Fibroblast of mammary gland (primary cell): ENCODE measurements around the gene LDB2.
A peak's percentile ranks its signal among the peaks of the same experiment; 100 is the strongest.

Experiments
- DNase-seq: peaks from one replicate; pipeline ENCODE4 v3.0.0-alpha.2; 2010; ENCODE audit warnings: low read depth
- H3K4me3 ChIP-seq: 2 replicates; pipeline ENCODE4 v1.5.1; 2011; ENCODE audit warnings: low read depth, mild to moderate bottlenecking, low read length, moderate library complexity; ENCODE audit not compliant: control insufficient read depth
- TF ChIP-seq, protein P1 (sequence below): conservative IDR thresholded peaks from 2 replicates; pipeline ENCODE4 v1.5.1; 2011; ENCODE audit warnings: low read depth, low read length, inconsistent platforms; ENCODE audit not compliant: control insufficient read depth, insufficient read depth

The LDB2 gene

DNA sequence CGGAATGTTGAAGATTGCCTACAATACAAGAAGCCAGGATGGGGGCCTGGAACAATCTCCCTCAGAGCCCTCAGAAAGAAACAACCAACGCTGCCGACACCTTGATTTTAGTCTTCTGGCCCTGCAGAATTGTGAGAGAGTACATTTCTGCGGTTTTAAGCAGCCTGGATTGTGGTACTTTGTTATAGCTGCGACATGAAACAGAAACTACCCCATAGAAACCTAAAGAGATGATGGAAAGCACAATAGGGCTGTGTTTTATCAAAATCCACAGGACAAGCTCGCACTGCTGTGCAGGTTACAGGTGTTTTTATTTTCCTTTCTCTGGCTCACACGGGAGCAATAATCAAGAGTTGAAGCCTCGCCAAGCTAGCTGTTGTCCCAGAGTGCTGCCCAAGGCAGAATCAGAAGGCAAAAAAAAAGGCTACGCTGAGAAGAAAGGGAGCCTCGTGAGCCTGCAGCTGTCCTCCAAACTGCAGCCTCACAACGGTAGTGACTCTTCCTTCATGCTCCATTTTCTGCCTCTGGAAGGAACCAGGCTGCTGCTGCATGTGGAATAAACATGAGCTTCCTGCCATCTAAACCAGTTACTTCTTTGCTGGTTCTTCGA is 232.4 kb downstream of the LDB2 start:
- TF ChIP-seq, protein P1, sequence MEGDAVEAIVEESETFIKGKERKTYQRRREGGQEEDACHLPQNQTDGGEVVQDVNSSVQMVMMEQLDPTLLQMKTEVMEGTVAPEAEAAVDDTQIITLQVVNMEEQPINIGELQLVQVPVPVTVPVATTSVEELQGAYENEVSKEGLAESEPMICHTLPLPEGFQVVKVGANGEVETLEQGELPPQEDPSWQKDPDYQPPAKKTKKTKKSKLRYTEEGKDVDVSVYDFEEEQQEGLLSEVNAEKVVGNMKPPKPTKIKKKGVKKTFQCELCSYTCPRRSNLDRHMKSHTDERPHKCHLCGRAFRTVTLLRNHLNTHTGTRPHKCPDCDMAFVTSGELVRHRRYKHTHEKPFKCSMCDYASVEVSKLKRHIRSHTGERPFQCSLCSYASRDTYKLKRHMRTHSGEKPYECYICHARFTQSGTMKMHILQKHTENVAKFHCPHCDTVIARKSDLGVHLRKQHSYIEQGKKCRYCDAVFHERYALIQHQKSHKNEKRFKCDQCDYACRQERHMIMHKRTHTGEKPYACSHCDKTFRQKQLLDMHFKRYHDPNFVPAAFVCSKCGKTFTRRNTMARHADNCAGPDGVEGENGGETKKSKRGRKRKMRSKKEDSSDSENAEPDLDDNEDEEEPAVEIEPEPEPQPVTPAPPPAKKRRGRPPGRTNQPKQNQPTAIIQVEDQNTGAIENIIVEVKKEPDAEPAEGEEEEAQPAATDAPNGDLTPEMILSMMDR: no peak
- no peak overlapping the region for H3K4me3 ChIP-seq
- no peak for DNase-seq

DNA sequence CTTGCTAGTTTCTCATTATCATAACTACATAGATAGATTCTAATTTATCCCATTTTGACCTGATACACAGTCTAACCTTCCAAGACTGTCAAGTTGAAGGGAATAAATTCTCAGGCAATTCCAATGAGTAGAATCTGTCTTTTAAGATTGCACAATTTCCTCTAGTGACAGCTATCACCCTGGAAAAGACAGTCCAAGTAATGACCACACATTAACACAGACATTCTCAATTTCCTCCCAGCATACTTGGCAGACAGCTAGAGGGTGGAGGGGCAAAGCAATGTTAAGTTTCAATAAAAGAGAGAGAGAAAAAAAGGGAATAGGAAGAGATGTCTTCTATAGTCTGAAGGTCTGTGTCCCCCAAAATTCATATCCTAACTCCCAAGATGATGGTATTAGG is 234.7 kb downstream of the LDB2 start:
- TF ChIP-seq, protein P1: no peak
- H3K4me3 ChIP-seq: no peak overlapping the region
- DNase-seq: peak; percentile 41

DNA sequence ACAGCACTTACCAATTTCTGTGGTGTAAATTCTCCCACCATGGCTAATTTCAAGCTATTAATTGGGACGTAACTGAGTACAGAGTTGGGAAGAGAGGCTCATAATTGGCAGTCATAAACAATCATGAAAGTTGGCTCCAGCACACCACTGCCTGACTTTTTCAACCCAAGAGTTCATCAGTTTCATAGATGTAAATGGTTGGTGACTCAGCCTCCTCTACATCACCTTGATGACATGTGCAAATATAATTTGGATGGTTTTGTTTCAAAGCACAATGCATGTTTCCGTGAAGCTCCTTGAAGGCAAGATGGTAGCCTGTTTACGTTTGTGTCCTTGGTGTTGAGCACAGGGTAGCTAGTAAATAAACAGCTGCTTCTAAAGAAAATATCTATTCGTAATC is 235.1 kb downstream of the LDB2 start:
- TF ChIP-seq, protein P1: no peak
- peak; percentile 27 for DNase-seq
- no peak overlapping the region for H3K4me3 ChIP-seq

DNA sequence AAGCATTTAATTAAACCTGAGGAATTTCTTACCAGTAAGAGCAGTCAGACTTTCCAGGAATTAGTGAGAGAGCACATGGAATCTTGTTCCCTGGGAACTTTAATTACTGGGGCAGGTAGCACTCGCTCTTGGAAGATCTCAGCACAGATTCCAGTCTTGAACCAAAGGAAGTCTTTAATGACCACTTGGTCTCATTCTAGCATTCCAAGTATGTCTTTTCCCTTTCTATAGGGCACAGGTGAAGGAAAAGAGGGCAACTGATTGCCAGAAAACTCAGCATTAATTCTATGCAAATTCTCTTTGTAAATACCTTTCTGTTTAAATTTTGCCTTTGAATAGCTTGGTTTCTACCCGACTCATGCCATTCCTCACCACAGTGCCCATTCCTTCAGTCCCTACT is 236.6 kb downstream of the LDB2 start:
- no peak for DNase-seq
- H3K4me3 ChIP-seq: no peak overlapping the region
- TF ChIP-seq, protein P1: no peak

DNA sequence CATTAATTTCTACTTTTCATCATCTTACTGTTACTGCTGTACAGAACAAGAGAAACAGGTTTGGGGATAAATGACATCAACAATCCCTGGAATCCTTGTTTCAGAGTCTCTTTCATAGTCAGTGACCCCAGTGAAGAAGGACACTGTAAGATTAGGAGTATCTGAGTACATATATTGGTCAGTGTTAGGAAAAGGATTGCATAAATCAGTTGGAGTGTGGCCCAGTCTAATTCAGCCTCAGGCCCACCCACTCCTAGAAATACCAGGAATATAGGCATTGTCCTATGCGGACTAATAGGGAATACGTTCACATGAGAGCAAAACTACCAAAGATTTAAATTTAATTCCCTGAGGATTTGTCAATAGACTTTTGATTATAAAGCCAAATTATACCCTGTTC is 237.8 kb downstream of the LDB2 start:
- no peak for DNase-seq
- H3K4me3 ChIP-seq: no peak overlapping the region
- TF ChIP-seq, protein P1: no peak

DNA sequence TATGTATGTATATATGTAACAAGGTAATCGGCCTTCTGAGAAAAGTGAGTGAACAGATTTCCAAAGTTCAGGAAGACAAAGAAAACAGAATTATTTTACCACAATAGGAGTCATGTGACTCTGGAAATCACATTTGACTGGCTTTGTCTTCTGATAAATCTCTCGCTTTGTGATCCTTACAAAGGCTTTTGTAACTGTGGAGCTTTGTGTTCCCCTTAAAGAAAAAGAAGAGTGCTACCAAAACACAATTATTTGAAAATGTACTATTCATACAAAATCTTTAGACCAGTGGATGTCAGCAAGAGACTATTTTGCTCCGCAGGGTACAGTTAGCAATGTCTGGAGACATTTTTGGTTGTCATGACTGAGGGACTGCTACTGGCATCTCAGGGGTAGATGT is 238.8 kb downstream of the LDB2 start:
- H3K4me3 ChIP-seq: no peak overlapping the region
- TF ChIP-seq, protein P1: no peak
- no peak for DNase-seq

DNA sequence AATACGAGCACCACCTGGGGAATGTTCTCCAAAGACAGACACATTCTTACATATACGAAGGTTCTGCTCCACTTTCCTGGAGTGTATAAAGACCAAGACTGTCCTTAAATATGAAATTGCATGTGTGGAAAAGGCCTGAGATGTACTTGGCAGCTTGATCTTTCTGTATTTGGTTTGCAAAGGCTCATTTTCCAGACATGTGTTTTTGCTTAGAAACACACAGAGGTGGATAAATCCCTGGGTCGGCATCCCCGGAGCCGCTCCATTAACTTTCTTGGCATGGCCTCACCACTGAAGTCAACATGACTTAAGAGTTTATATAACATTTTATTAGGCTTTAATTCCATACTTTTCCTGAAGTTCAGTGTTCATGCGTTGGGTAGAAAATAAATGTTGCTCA is 239.4 kb downstream of the LDB2 start:
- DNase-seq: peak; percentile 38
- no peak overlapping the region for H3K4me3 ChIP-seq
- TF ChIP-seq, protein P1: no peak
